Measurements from ENCODE around the gene CX3CR1. TPM values are rescaled to one million over a fixed set of nuclear protein-coding genes. Genes with fewer than 3 reads are reported as not detected.

The CX3CR1 gene
- total RNA-seq, 1 donor from 2014 or later: 4.2 TPM

- H3K9me3 Mint-ChIP-seq (ENCODE audit: unreplicated experiment): no peaks in the 10 kb centered on the region
- H3K36me3 Mint-ChIP-seq (ENCODE audit: low read depth, unreplicated experiment): no peaks in the 10 kb centered on the region
- no peak for DNase-seq (ENCODE audit: low spot score)
- H3K4me1 Mint-ChIP-seq (ENCODE audit: unreplicated experiment): peaks cover 35% of the 10 kb centered on the region
- peak overlapping the region; percentile 1 for H3K27ac Mint-ChIP-seq (ENCODE audit: unreplicated experiment)
- no peak overlapping the region for H3K4me3 Mint-ChIP-seq (ENCODE audit: unreplicated experiment)
- H3K27me3 Mint-ChIP-seq (ENCODE audit: unreplicated experiment): peaks cover 8% of the 10 kb centered on the region
- TF ChIP-seq CTCF (IDR thresholded peaks at IDR 0.05; ENCODE audit: unreplicated experiment): no peak
These were observed 1.7 kb upstream of the CX3CR1 start for GRCh38 chr3:39281533-39281932.

GRCh38 chr3:39280571-39280970, 735 bp upstream of the CX3CR1 start:
- H3K36me3 Mint-ChIP-seq (ENCODE audit: low read depth, unreplicated experiment): no peaks in the 10 kb centered on the region
- no peak overlapping the region for H3K27ac Mint-ChIP-seq (ENCODE audit: unreplicated experiment)
- H3K4me1 Mint-ChIP-seq (ENCODE audit: unreplicated experiment): peaks cover 40% of the 10 kb centered on the region
- no peaks in the 10 kb centered on the region for H3K9me3 Mint-ChIP-seq (ENCODE audit: unreplicated experiment)
- no peak for DNase-seq (ENCODE audit: low spot score)
- no peak overlapping the region for H3K4me3 Mint-ChIP-seq (ENCODE audit: unreplicated experiment)
- H3K27me3 Mint-ChIP-seq (ENCODE audit: unreplicated experiment): peaks cover 7% of the 10 kb centered on the region
- TF ChIP-seq CTCF (IDR thresholded peaks at IDR 0.05; ENCODE audit: unreplicated experiment): no peak

- Mint-ChIP-seq H3K4me1 (ENCODE audit: unreplicated experiment) (peaks cover 35% of the 10 kb centered on the region), H3K27ac (ENCODE audit: unreplicated experiment) (no peak overlapping the region), H3K27me3 (ENCODE audit: unreplicated experiment) (peaks cover 7% of the 10 kb centered on the region), H3K4me3 (ENCODE audit: unreplicated experiment) (peak overlapping the region; percentile 42), H3K9me3 (ENCODE audit: unreplicated experiment) (no peaks in the 10 kb centered on the region), H3K36me3 (ENCODE audit: low read depth, unreplicated experiment) (no peaks in the 10 kb centered on the region)
- TF ChIP-seq CTCF (IDR thresholded peaks at IDR 0.05; ENCODE audit: unreplicated experiment): no peak
- no peak for DNase-seq (ENCODE audit: low spot score)
These were observed 1.3 kb downstream of the CX3CR1 start for GRCh38 chr3:39278616-39278935.

GRCh38 chr3:39277893-39278615, 1.8 kb downstream of the CX3CR1 start:
- peaks cover 7% of the 10 kb centered on the region for H3K27me3 Mint-ChIP-seq (ENCODE audit: unreplicated experiment)
- TF ChIP-seq CTCF (IDR thresholded peaks at IDR 0.05; ENCODE audit: unreplicated experiment): no peak
- no peaks in the 10 kb centered on the region for H3K9me3 Mint-ChIP-seq (ENCODE audit: unreplicated experiment)
- peak overlapping the region; percentile 42 for H3K4me3 Mint-ChIP-seq (ENCODE audit: unreplicated experiment)
- peaks cover 36% of the 10 kb centered on the region for H3K4me1 Mint-ChIP-seq (ENCODE audit: unreplicated experiment)
- DNase-seq (ENCODE audit: low spot score): no peak
- H3K27ac Mint-ChIP-seq (ENCODE audit: unreplicated experiment): no peak overlapping the region
- no peaks in the 10 kb centered on the region for H3K36me3 Mint-ChIP-seq (ENCODE audit: low read depth, unreplicated experiment)

GRCh38 chr3:39276746-39277145, 3.1 kb downstream of the CX3CR1 start:
- no peak for TF ChIP-seq CTCF (IDR thresholded peaks at IDR 0.05; ENCODE audit: unreplicated experiment)
- Mint-ChIP-seq H3K4me1 (ENCODE audit: unreplicated experiment) (peaks cover 46% of the 10 kb centered on the region), H3K4me3 (ENCODE audit: unreplicated experiment) (no peak overlapping the region), H3K27me3 (ENCODE audit: unreplicated experiment) (peaks cover 3% of the 10 kb centered on the region), H3K9me3 (ENCODE audit: unreplicated experiment) (no peaks in the 10 kb centered on the region), H3K27ac (ENCODE audit: unreplicated experiment) (no peak overlapping the region), H3K36me3 (ENCODE audit: low read depth, unreplicated experiment) (no peaks in the 10 kb centered on the region)
- no peak for DNase-seq (ENCODE audit: low spot score)
